Psoas muscle (tissue), 8 donors: ENCODE data around the gene ZNF185. TPM values are rescaled to one million over a fixed set of nuclear protein-coding genes. Genes with fewer than 3 reads are reported as not detected.
"Not testable (repeated sequence)": the region's sequence is repeated elsewhere in the genome, so short reads cannot be mapped to it uniquely, and the experiment has no call there.

ENCODE experiments used
- ATAC-seq, 4 donors: fragments of 200-7000 bp; cut with Tn5 transposase; one replicate each; pipeline ENCODE4 v1.9.1; 2020; ENCODE audit warnings: moderate library complexity in 3 of 4, mild to moderate bottlenecking in 2 of 4
- DNase-seq, 2 donors: peaks; one replicate each; pipeline ENCODE4 v3.0.0-alpha.2; 2020
- H3K27ac ChIP-seq: fragments of 200-600 bp; one replicate; pipeline ENCODE4 v1.8.0; 2022
- H3K27me3 ChIP-seq, 3 donors: fragments of 200-600 bp in 1 of 3; one replicate each; pipeline versions ENCODE4 v1.6.1 to v1.8.0; 2013 to 2022; ENCODE audit warnings: low read length in 2 of 3, mild to moderate bottlenecking in 2 of 3, moderate library complexity in 1 of 3; ENCODE audit not compliant: insufficient read depth in 3 of 3
- H3K36me3 ChIP-seq, 2 donors: fragments of 200-600 bp in 1 of 2; one replicate each; pipeline versions ENCODE4 v1.6.1 to v1.8.0; 2013 to 2022; ENCODE audit warnings: low read depth in 1 of 2, mild to moderate bottlenecking in 1 of 2, moderate library complexity in 1 of 2; ENCODE audit not compliant: insufficient read depth in 1 of 2
- H3K4me1 ChIP-seq: fragments of 200-600 bp; one replicate; pipeline ENCODE4 v1.8.0; 2022
- H3K4me3 ChIP-seq: fragments of 200-600 bp; one replicate; pipeline ENCODE4 v1.8.0; 2022; ENCODE audit warnings: mild to moderate bottlenecking
- H3K9me3 ChIP-seq: fragments of 200-600 bp; one replicate; pipeline ENCODE4 v1.8.0; 2022
- CTCF ChIP-seq: fragments of 200-600 bp; IDR thresholded peaks from one replicate; pipeline ENCODE4 v1.8.0; 2022; ENCODE audit warnings: antibody characterized with exemption
- WGBS, 3 donors: extraction: QIAGEN DNeasy Blood & Tissue Kit; methylation state at CpG; one replicate each; pipeline versions ENCODE4 v1.1.6 to v1.1.7; 2013; 5-methylcytosine and 5-hydroxymethylcytosine counted together
- intact Hi-C, 2 donors: fragments of 100-400 bp; cut with DNase I; formaldehyde crosslinking; loops; one replicate each; pipeline versions ENCODE4 v1.11.0 to v1.14.2; 2022
- polyA plus RNA-seq, 3 donors: library from polyadenylated mRNA; stranded (reverse); fragments of 200-250 nt; gene quantifications; one replicate each; pipeline ENCODE4 v1.2.3, GENCODE V29; 2013
- total RNA-seq, 4 donors: library from RNA; stranded (reverse); fragmentation: NEBNext Ultra II Directional in 2 of 4; extraction: Animal tissue kit (Norgen Biotek cat#: 25700) in 2 of 4; gene quantifications; one replicate each; pipeline versions ENCODE4 v1.2.1 to v1.2.4, GENCODE V29; 2021 to 2023
- donor health status: healthy with polysubstance abuse.
- donor health status: DM: no; HTN: no; CAD: no; lungs with moderate emphysema.
- donor health status: Bipolar disorder and iron deficiency.
- donor health status: healthy.
- donor health status: DM: yes; HTN: yes; CAD: no.
- donor health status: DM: no; HTN: no; CAD: no.
- donor health status: DM: no; HTN: no; CAD: no.
- donor health status: DM: yes; HTN: yes; CAD: no.

Gene ZNF185
- total and polyA plus RNA-seq, 7 donors = 0.79 to 1.5 (median 1.3) TPM

GRCh38 chrX:152904151-152905080, 6.5 kb downstream of the ZNF185 start:
- no peaks in the 10 kb centered on the region for H3K4me1 ChIP-seq
- DNase-seq = peak; percentile 48 to 59
- no peaks in the 10 kb centered on the region for H3K36me3 ChIP-seq
- 13 to 30% (median 17%) methylated on average over 19 to 20 of the region's 20 CpGs for WGBS, 3 donors
- intact Hi-C loops = no loop called here
- H3K9me3 ChIP-seq = no peaks in the 10 kb centered on the region
- H3K27ac ChIP-seq = no peak overlapping the region
- peak; percentile 53 for TF ChIP-seq CTCF
- ATAC-seq = peak in 3 of 4 donors; percentile 43 to 56 (median 43)
- peaks cover 0 to 51% (median 2%) of the 10 kb centered on the region in 3 donors for H3K27me3 ChIP-seq
- H3K4me3 ChIP-seq = no peak overlapping the region

- peak in 1 of 2 donors; percentile 34 for DNase-seq
- intact Hi-C loops = no loop called here
Measured at GRCh38 chrX:152905081-152905420, 7.2 kb downstream of the ZNF185 start.

GRCh38 chrX:152907084-152907651, 9.3 kb downstream of the ZNF185 start:
- Histone ChIP-seq H3K27ac (no peak overlapping the region), H3K4me3 (no peak overlapping the region), H3K27me3 (peaks cover 0 to 25% (median 0%) of the 10 kb centered on the region in 3 donors), H3K36me3 (no peaks in the 10 kb centered on the region), H3K4me1 (no peaks in the 10 kb centered on the region), H3K9me3 (no peaks in the 10 kb centered on the region)
- DNase-seq = peak in 1 of 2 donors; percentile 26
- 47 to 65% (median 59%) methylated on average over 14 to 17 of the region's 17 CpGs for WGBS, 3 donors
- TF ChIP-seq CTCF = no peak
- no peak for ATAC-seq
- intact Hi-C loops = no loop called here

More at GRCh38 chrX:152905081-152905420, 7.2 kb downstream of the ZNF185 start:
- Histone ChIP-seq H3K9me3 (no peaks in the 10 kb centered on the region), H3K27ac (no peak overlapping the region), H3K4me3 (no peak overlapping the region), H3K4me1 (no peaks in the 10 kb centered on the region), H3K36me3 (no peaks in the 10 kb centered on the region), H3K27me3 (peaks cover 0 to 46% (median 2%) of the 10 kb centered on the region in 3 donors)
- TF ChIP-seq CTCF = no peak
- no peak for ATAC-seq
- WGBS, 3 donors = 37 to 64% (median 52%) methylated on average over 5 to 8 of the region's 8 CpGs

GRCh38 chrX:152908486-152908885, 10.6 kb downstream of the ZNF185 start:
- Histone ChIP-seq H3K9me3 (no peaks in the 10 kb centered on the region), H3K27me3 (peaks cover 0 to 20% (median 0%) of the 10 kb centered on the region in 3 donors), H3K36me3 (no peaks in the 10 kb centered on the region), H3K4me1 (no peaks in the 10 kb centered on the region), H3K4me3 (no peak overlapping the region), H3K27ac (no peak overlapping the region)
- peak in 1 of 2 donors; percentile 28 for DNase-seq
- intact Hi-C loops = no loop called here
- TF ChIP-seq CTCF = no peak
- no peak for ATAC-seq
- WGBS, 3 donors = 84 to 95% (median 87%) methylated on average over 6 to 14 of the region's 14 CpGs

GRCh38 chrX:152910018-152910417, 12.2 kb downstream of the ZNF185 start:
- H3K9me3 ChIP-seq, H3K27ac ChIP-seq, intact Hi-C loops, ATAC-seq, H3K4me1 ChIP-seq, H3K4me3 ChIP-seq, H3K27me3 ChIP-seq, H3K36me3 ChIP-seq, DNase-seq: not testable (repeated sequence)
- 79 to 88% (median 83%) methylated on average over 7 of the region's 7 CpGs for WGBS, 3 donors
